Progenitor cell of endocrine pancreas (in vitro differentiated cells): Measurements from ENCODE around the gene SMG9. TPM values are rescaled to one million over a fixed set of nuclear protein-coding genes. Genes with fewer than 3 reads are reported as not detected.

Source experiments
- DNase-seq: peaks from one replicate; pipeline ENCODE4 v3.0.0; 2021; ENCODE audit warnings: low spot score; ENCODE audit not compliant: unreplicated experiment
- H3K27ac Mint-ChIP-seq: 2 replicates; pipeline ENCODE4 v1.8.0; 2021; ENCODE audit warnings: mild to moderate bottlenecking, moderate library complexity, mixed read lengths
- H3K27me3 Mint-ChIP-seq: 2 replicates; pipeline ENCODE4 v1.8.0; 2021; ENCODE audit warnings: mixed read lengths
- H3K36me3 Mint-ChIP-seq: 2 replicates; pipeline ENCODE4 v1.8.0; 2022; ENCODE audit warnings: mixed read lengths; ENCODE audit not compliant: insufficient read depth
- H3K4me1 Mint-ChIP-seq: 2 replicates; pipeline ENCODE4 v1.8.0; 2021; ENCODE audit warnings: low read depth, mixed read lengths
- H3K4me3 Mint-ChIP-seq: 2 replicates; pipeline ENCODE4 v1.8.0; 2021; ENCODE audit warnings: low read depth, mild to moderate bottlenecking, moderate library complexity, mixed read lengths
- H3K9me3 Mint-ChIP-seq: 2 replicates; pipeline ENCODE4 v1.8.0; 2021; ENCODE audit warnings: low read depth, mixed read lengths
- CTCF ChIP-seq: fragments of 200-600 bp; sonication (generic); IDR thresholded peaks from one replicate; pipeline ENCODE4 v1.5.0; 2021; ENCODE audit warnings: antibody characterized with exemption, mild to moderate bottlenecking; ENCODE audit not compliant: unreplicated experiment
- total RNA-seq: library from RNA; stranded (reverse); gene quantifications from 2 replicates; pipeline ENCODE4 v1.2.1, GENCODE V29; 2021

The SMG9 gene
- total RNA-seq, 1 donor from 2014 or later = 78.9 TPM

- no peak for TF ChIP-seq CTCF
- peaks cover 36% of the 10 kb centered on the region for H3K27me3 Mint-ChIP-seq
- no peaks in the 10 kb centered on the region for H3K4me1 Mint-ChIP-seq
- no peak overlapping the region for H3K27ac Mint-ChIP-seq
- H3K36me3 Mint-ChIP-seq = no peaks in the 10 kb centered on the region
- no peak for DNase-seq
- H3K4me3 Mint-ChIP-seq = no peak overlapping the region
- no peaks in the 10 kb centered on the region for H3K9me3 Mint-ChIP-seq
Measured at GRCh38 chr19:43789029-43789428, 34.3 kb upstream of the SMG9 start.

DNA sequence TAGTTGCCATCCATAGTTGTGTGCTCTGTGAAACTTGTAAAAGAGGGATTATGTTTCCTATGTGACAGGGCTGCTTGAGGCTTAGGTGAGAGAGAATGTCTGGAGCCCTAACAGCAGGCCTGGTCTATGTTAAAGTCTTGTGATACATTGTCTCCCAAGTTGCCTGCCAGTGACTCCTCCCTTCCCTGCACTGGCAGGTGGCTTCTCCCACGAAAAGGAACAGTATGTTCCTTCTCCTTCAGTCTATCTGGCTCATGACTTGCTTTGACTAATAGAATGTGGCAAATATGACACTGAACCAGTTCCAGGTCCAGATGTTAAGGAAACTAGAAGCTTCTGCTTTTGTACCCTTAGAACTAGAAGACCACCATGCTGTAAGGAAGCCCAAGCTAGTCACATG lies 31.9 kb upstream of the SMG9 start:
- Mint-ChIP-seq H3K9me3 (no peaks in the 10 kb centered on the region), H3K36me3 (no peaks in the 10 kb centered on the region), H3K4me3 (no peak overlapping the region), H3K27me3 (peaks cover 44% of the 10 kb centered on the region), H3K27ac (no peak overlapping the region), H3K4me1 (no peaks in the 10 kb centered on the region)
- TF ChIP-seq CTCF = no peak
- no peak for DNase-seq

DNA sequence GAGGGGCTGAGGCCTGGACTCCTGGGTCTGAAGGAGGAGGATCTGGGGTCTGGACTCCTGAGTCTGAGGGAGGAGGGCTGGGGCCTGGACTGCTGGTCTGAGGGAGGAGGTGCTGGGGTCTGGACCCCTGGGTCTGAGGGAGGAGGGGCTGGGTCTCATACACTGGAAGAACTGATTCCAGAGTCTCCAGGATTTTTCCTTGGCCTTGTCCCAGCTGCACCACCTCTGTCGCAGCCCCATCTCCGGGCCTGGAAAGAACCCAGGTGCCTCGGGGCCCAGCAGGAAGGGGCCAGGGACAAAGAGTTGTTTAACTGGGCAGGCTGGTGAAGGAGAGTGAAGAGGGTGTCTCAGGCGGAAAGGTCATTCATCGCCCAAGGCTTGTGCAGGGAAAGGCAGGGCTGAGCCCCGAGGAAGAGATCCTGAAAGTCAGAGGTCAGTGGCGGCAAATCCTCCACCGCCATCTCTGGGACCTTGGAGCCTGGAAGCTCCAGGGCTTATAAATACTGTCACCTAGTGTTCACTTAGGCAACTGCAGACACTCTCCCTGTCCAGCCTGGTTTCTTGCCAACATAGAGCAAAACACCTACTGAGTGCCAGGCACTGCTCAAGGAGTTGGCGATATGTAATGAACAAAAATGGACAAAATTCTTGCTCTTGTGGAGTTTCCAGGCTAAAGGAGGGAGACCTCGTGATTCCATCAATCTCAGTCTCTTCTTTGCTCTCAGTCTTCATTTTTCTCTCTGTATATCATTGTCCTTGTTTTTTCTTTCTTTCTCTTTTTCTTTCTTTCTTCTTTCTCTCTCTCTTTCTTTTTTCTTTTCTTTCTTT lies 30.4 kb upstream of the SMG9 start:
- Mint-ChIP-seq H3K27me3 (peaks cover 46% of the 10 kb centered on the region), H3K36me3 (no peaks in the 10 kb centered on the region)

DNA sequence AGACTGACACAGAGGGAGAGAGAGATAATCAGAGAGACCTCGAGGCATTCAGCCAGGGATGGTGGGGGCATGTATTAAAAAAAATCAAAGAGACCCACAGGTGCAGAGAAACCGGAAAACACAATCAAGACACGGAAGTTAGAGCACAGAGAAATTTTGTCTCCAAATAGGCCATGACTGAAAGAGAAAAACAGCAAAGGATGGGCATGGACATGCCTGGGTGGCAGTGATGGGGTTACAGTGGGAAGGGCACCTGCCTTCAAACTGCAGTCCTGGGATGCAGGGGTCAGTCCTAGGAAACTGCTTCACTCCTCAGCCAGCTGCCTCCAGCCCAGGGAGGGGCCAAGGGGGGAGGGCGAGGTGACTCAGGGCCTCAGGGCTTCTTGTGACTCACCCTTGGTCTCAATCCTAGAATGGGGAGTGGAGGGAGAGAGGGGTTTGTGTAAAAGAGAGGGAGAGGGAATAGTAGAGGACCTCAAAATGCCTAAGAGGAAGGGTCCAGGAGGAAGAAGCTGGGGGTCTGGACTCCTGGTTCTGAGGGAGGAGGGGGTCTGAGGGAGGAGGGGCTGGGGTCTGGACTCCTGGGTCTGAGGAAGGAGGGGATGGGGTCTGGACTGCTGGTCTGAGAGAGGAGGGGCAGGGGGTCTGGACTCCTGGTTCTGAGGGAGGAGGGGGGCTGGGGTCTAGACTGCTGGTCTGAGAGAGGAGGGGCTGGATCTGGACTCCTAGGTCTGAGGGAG lies 29.6 kb upstream of the SMG9 start:
- Mint-ChIP-seq H3K4me3 (no peak overlapping the region), H3K36me3 (no peaks in the 10 kb centered on the region), H3K9me3 (no peaks in the 10 kb centered on the region), H3K27ac (no peak overlapping the region), H3K4me1 (peaks cover 3% of the 10 kb centered on the region), H3K27me3 (peaks cover 45% of the 10 kb centered on the region)
- TF ChIP-seq CTCF = no peak
- DNase-seq = no peak

More for the DNA sequence above, 30.4 kb upstream of the SMG9 start:
- TF ChIP-seq CTCF = peak; percentile 93
- DNase-seq = peak; percentile 27
- H3K9me3 Mint-ChIP-seq = no peaks in the 10 kb centered on the region
- H3K4me1 Mint-ChIP-seq = no peaks in the 10 kb centered on the region
- peak overlapping the region; percentile 21 for H3K27ac Mint-ChIP-seq
- H3K4me3 Mint-ChIP-seq = no peak overlapping the region

- no peak overlapping the region for H3K27ac Mint-ChIP-seq
- no peak for DNase-seq
- H3K9me3 Mint-ChIP-seq = no peaks in the 10 kb centered on the region
- H3K4me3 Mint-ChIP-seq = no peak overlapping the region
- peaks cover 3% of the 10 kb centered on the region for H3K4me1 Mint-ChIP-seq
- TF ChIP-seq CTCF = no peak
- H3K36me3 Mint-ChIP-seq = no peaks in the 10 kb centered on the region
- peaks cover 48% of the 10 kb centered on the region for H3K27me3 Mint-ChIP-seq
Measured at GRCh38 chr19:43783636-43784035, 28.9 kb upstream of the SMG9 start.
